ENCODE data around the gene PPIE.

DNA sequence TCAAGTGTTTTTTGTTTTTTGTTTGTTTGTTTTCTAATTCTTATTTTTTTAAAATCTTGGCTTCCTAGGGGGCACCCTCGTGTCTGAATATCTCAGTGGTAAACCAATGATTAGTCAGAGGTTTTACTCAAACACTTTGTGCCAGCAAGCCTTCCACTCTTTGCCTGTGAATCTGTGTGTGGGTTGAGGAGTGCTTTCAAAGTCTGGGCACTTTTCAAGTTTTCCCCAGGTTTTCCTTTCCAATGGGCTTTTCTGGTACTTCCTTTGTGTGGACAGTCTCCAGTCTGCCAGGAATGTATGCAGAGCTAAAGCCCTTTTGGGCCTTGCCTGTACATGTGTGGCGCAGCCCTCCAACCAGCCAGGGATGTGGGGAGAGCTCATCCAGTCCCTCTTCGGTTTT is 9.7 kb upstream of the PPIE start:
- TF ChIP-seq POLR2A (IDR thresholded peaks at IDR 0.05; ENCODE audit: low read depth, low read length) (no peak), CEBPB (IDR thresholded peaks at IDR 0.05; ENCODE audit: low read depth, low read length) (no peak), RCOR1 (IDR thresholded peaks at IDR 0.05; ENCODE audit: insufficient replicate concordance, low read length) (no peak), RAD21 (IDR thresholded peaks at IDR 0.05; ENCODE audit: low read length) (no peak), SMC3 (IDR thresholded peaks at IDR 0.05; ENCODE audit: low read depth, low read length) (no peak), MXI1 (IDR thresholded peaks at IDR 0.05; ENCODE audit: borderline replicate concordance, low read depth, low read length) (no peak), MAFK (IDR thresholded peaks at IDR 0.05; ENCODE audit: low read depth, low read length) (no peak)
- TF ChIP-seq, protein P1, sequence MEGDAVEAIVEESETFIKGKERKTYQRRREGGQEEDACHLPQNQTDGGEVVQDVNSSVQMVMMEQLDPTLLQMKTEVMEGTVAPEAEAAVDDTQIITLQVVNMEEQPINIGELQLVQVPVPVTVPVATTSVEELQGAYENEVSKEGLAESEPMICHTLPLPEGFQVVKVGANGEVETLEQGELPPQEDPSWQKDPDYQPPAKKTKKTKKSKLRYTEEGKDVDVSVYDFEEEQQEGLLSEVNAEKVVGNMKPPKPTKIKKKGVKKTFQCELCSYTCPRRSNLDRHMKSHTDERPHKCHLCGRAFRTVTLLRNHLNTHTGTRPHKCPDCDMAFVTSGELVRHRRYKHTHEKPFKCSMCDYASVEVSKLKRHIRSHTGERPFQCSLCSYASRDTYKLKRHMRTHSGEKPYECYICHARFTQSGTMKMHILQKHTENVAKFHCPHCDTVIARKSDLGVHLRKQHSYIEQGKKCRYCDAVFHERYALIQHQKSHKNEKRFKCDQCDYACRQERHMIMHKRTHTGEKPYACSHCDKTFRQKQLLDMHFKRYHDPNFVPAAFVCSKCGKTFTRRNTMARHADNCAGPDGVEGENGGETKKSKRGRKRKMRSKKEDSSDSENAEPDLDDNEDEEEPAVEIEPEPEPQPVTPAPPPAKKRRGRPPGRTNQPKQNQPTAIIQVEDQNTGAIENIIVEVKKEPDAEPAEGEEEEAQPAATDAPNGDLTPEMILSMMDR (conservative IDR thresholded peaks at IDR 0.05; ENCODE audit: low read depth, low read length): 0 out of 2 replicates have a peak, but pooled peaks have one; percentile 7

All from IMR-90 (cell line).